GM12878 (cell line): ENCODE data around the gene NACC1. TPM values are rescaled to one million over a fixed set of nuclear protein-coding genes. Genes with fewer than 3 reads are reported as not detected.

Source experiments
- ATF2 ChIP-seq: IDR thresholded peaks from 2 replicates; pipeline ENCODE4 v1.6.1; 2012; ENCODE audit warnings: low read length, inconsistent platforms
- BCLAF1 ChIP-seq: fragments of 450-650 bp; IDR thresholded peaks from 2 replicates; pipeline ENCODE4 v1.6.1; 2017; ENCODE audit warnings: antibody characterized with exemption, mild to moderate bottlenecking, moderate library complexity
- BMI1 ChIP-seq: fragments of 450-650 bp; IDR thresholded peaks from 2 replicates; pipeline ENCODE4 v1.6.1; 2016; ENCODE audit warnings: mild to moderate bottlenecking, moderate library complexity, borderline replicate concordance
- EED ChIP-seq: sonication (generic); IDR thresholded peaks from 2 replicates; pipeline ENCODE4 v1.6.1; 2016; ENCODE audit warnings: antibody characterized with exemption, low read depth
- EGR1 ChIP-seq, 2 experiments: IDR thresholded peaks; 1 replicate in 1 of 2; 2 replicates in 1 of 2; pipeline ENCODE4 v1.6.1; 2011 to 2012; ENCODE audit warnings: low read depth in 2 of 2, low read length in 2 of 2, borderline replicate concordance in 1 of 2, mild to moderate bottlenecking in 1 of 2, moderate library complexity in 1 of 2
- FOXK2 ChIP-seq: fragments of 450-650 bp; IDR thresholded peaks from 2 replicates; pipeline ENCODE4 v1.6.1; 2017; ENCODE audit warnings: mild to moderate bottlenecking, moderate library complexity
- MXI1 ChIP-seq: fragments of 150-350 bp; IDR thresholded peaks from 2 replicates; pipeline ENCODE4 v1.6.1; 2011; ENCODE audit warnings: low read depth, mild to moderate bottlenecking, inconsistent platforms, low read length, improper control_type of control experiment
- MYC ChIP-seq: IDR thresholded peaks from 2 replicates; pipeline ENCODE4 v1.6.1; 2011; ENCODE audit warnings: mild to moderate bottlenecking, low read length, moderate library complexity, inconsistent platforms; ENCODE audit not compliant: insufficient read depth, insufficient replicate concordance, insufficient read length, severe bottlenecking
- NKRF ChIP-seq: fragments of 450-650 bp; conservative IDR thresholded peaks from 2 replicates; pipeline ENCODE4 v1.6.1; 2017; ENCODE audit warnings: mild to moderate bottlenecking, moderate library complexity
- PBX3 ChIP-seq: IDR thresholded peaks from 2 replicates; pipeline ENCODE4 v1.6.1; 2011; ENCODE audit warnings: mild to moderate bottlenecking, low read depth, low read length, moderate library complexity; ENCODE audit not compliant: insufficient replicate concordance
- RCOR1 ChIP-seq: conservative IDR thresholded peaks from 2 replicates; pipeline ENCODE4 v1.6.1; 2012; ENCODE audit warnings: low read depth, low read length, improper control_type of control experiment
- ZBTB11 ChIP-seq: fragments of 450-650 bp; formaldehyde crosslinking; IDR thresholded peaks from 2 replicates; pipeline ENCODE4 v1.5.0; 2022; ENCODE audit warnings: mild to moderate bottlenecking, missing genetic modification characterization
- polyA plus RNA-seq, 11 experiments: library from polyadenylated mRNA; depleted of rRNA in 4 of 11; unstranded in 6 of 11; stranded (reverse) in 5 of 11; fragments of >200 nt; fragmentation: Nextera tagmentation in 4 of 11; fragmentation: Illumina TruSeq in 1 of 11; extraction: Ambion mirVana in 4 of 11; extraction: Trizol in 1 of 11; gene quantifications; 1 replicate in 1 of 11; 2 replicates in 10 of 11; pipeline versions ENCODE4 v1.2.1 to v1.2.3, GENCODE V29; 2011 to 2016; ENCODE audit warnings: inconsistent platforms in 2 of 11, missing spikeins in 2 of 11, low read depth in 1 of 11
- total RNA-seq, 4 experiments: library from RNA; depleted of rRNA in 3 of 4; stranded (reverse); fragments of >200 nt in 3 of 4; fragmentation: Illumina TruSeq in 1 of 4; extraction: Trizol in 1 of 4; gene quantifications; 2 replicates each; pipeline versions ENCODE4 v1.2.1 to v1.2.3, GENCODE V29; 2013 to 2021

The NACC1 gene
- total and polyA plus RNA-seq, 10 of the 15 experiments (the other 5 are each of a cell fraction or from before 2014, with no cell fraction given), result 0.18 to 120 (median 19.2) TPM

- TF ChIP-seq PBX3 (no peak), NKRF (0 out of 2 replicates have a peak, but pooled peaks have one; percentile 15), RCOR1 (peak; percentile 53; the same call in 1 of the 2 replicates), MYC (no peak), EGR1 (IDR thresholded peaks at IDR 0.05; ENCODE audit: borderline replicate concordance in 1 of 2, low read depth in 2 of 2, low read length in 2 of 2) (peak in 1 of 2 experiments; percentile 48; a peak in 1 of 3 replicates), ZBTB11 (CRISPR knock-in tag) (0 out of 2 replicates have a peak, but pooled peaks have one; percentile 6), FOXK2 (no peak), MXI1 (peak; percentile 72), BMI1 (no peak), EED (peak; percentile 73; the same call in 1 of the 2 replicates), BCLAF1 (no peak), ATF2 (no peak)
Observed at GRCh38 chr19:13154911-13155471, 36.9 kb downstream of the NACC1 start (continued).
